Peyer's patch (tissue), 4 donors: ENCODE measurements around the gene BCAS3.

Source experiments
- CTCF ChIP-seq, 6 experiments: fragments of 450-650 bp in 4 of 6; fragments of 200-600 bp in 2 of 6; sonication (generic) in 1 of 6; IDR thresholded peaks; one replicate each; pipeline ENCODE4 v1.5.1; 2017 to 2019; ENCODE audit warnings: antibody characterized with exemption in 6 of 6, mild to moderate bottlenecking in 3 of 6, moderate library complexity in 1 of 6
- POLR2A ChIP-seq, 2 donors: fragments of 450-650 bp; IDR thresholded peaks; one replicate each; pipeline ENCODE4 v1.5.1; 2017; ENCODE audit warnings: antibody characterized with exemption in 2 of 2, mild to moderate bottlenecking in 2 of 2, moderate library complexity in 2 of 2

- TF ChIP-seq POLR2A (IDR thresholded peaks at IDR 0.05): no peak
- TF ChIP-seq CTCF (IDR thresholded peaks at IDR 0.05): no peak
These were observed 745.2 kb downstream of the BCAS3 start for GRCh38 chr17:61422869-61423268.
